ENCODE results near the gene ZNF438. TPM values are rescaled to one million over a fixed set of nuclear protein-coding genes. Genes with fewer than 3 reads are reported as not detected.

Gene ZNF438
- total and polyA plus RNA-seq, 4 donors: 7.8 to 19.2 (median 10.2) TPM

DNA sequence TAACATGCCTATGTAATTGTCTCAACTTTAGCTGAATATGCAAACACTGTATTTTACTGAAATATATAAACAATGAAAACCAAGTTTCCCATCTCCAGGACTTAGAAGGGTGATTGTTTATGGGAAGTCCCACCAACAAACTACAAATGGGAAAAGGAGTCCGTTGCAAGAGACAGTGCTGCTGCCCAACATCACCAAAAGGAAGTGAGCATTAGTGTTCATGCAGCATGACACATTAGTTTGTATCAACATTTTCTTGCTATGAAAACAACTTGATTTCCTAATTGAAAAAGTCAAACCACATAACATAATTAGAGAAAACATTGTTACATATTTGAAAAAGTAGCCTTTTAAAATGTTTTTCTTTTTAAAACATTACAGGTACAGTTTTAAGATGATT lies 138.5 kb downstream of the ZNF438 start:
- 18 to 45% methylated on average over 1 of the region's 1 CpG for WGBS, 2 donors
- TF ChIP-seq, protein P1, sequence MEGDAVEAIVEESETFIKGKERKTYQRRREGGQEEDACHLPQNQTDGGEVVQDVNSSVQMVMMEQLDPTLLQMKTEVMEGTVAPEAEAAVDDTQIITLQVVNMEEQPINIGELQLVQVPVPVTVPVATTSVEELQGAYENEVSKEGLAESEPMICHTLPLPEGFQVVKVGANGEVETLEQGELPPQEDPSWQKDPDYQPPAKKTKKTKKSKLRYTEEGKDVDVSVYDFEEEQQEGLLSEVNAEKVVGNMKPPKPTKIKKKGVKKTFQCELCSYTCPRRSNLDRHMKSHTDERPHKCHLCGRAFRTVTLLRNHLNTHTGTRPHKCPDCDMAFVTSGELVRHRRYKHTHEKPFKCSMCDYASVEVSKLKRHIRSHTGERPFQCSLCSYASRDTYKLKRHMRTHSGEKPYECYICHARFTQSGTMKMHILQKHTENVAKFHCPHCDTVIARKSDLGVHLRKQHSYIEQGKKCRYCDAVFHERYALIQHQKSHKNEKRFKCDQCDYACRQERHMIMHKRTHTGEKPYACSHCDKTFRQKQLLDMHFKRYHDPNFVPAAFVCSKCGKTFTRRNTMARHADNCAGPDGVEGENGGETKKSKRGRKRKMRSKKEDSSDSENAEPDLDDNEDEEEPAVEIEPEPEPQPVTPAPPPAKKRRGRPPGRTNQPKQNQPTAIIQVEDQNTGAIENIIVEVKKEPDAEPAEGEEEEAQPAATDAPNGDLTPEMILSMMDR (IDR thresholded peaks at IDR 0.05; ENCODE audit: control extremely low read depth, extremely low read depth): no peak

GRCh38 chr10:30887839-30888238 lies 143.8 kb downstream of the ZNF438 start:
- H3K4me3 ChIP-seq: no peak overlapping the region
- no peak for ATAC-seq (ENCODE audit: insufficient read depth, low FRiP score)
- no peak for DNase-seq
- H3K9ac ChIP-seq (ENCODE audit: insufficient read depth in 1 of 2, low read length in 2 of 2): no peak overlapping the region
- TF ChIP-seq, protein P1 (IDR thresholded peaks at IDR 0.05; ENCODE audit: control extremely low read depth, extremely low read depth): no peak
- H3K27me3 ChIP-seq (ENCODE audit: control insufficient read depth in 3 of 3, insufficient read depth in 3 of 3, low read length in 2 of 3): no peaks in the 10 kb centered on the region
- no peaks in the 10 kb centered on the region for H3K4me1 ChIP-seq (ENCODE audit: control insufficient read depth in 5 of 5, insufficient read depth in 5 of 5, low read length in 5 of 5)
- 96 to 97% methylated on average over 1 of the region's 1 CpG for WGBS, 2 donors
- no peaks in the 10 kb centered on the region for H3K9me3 ChIP-seq (ENCODE audit: control insufficient read depth in 4 of 4, insufficient read depth in 3 of 4, low read length in 3 of 4)
- H3K36me3 ChIP-seq (ENCODE audit: control insufficient read depth in 4 of 4, insufficient read depth in 4 of 4, low read length in 4 of 4): no peaks in the 10 kb centered on the region
- no peak overlapping the region for H3K27ac ChIP-seq (ENCODE audit: low read depth in 1 of 2, low read length in 1 of 2)

More for the DNA sequence above, 138.5 kb downstream of the ZNF438 start:
- no peaks in the 10 kb centered on the region for H3K27me3 ChIP-seq (ENCODE audit: control insufficient read depth in 3 of 3, insufficient read depth in 3 of 3, low read length in 2 of 3)
- no peaks in the 10 kb centered on the region for H3K9me3 ChIP-seq (ENCODE audit: control insufficient read depth in 4 of 4, insufficient read depth in 3 of 4, low read length in 3 of 4)
- DNase-seq (no peak), ATAC-seq (ENCODE audit: insufficient read depth, low FRiP score) (no peak)
- no peak overlapping the region for H3K27ac ChIP-seq (ENCODE audit: low read depth in 1 of 2, low read length in 1 of 2)
- H3K4me3 ChIP-seq: no peak overlapping the region
- no peaks in the 10 kb centered on the region for H3K4me1 ChIP-seq (ENCODE audit: control insufficient read depth in 5 of 5, insufficient read depth in 5 of 5, low read length in 5 of 5)
- no peak overlapping the region for H3K9ac ChIP-seq (ENCODE audit: insufficient read depth in 1 of 2, low read length in 2 of 2)
- peaks cover 0 to 4% (median 0%) of the 10 kb centered on the region in 4 donors for H3K36me3 ChIP-seq (ENCODE audit: control insufficient read depth in 4 of 4, insufficient read depth in 4 of 4, low read length in 4 of 4)

- no peak for ATAC-seq (ENCODE audit: insufficient read depth, low FRiP score)
- Histone ChIP-seq H3K4me1 (ENCODE audit: control insufficient read depth in 5 of 5, insufficient read depth in 5 of 5, low read length in 5 of 5) (peaks cover 0 to 4% (median 0%) of the 10 kb centered on the region in 5 donors), H3K27ac (ENCODE audit: low read depth in 1 of 2, low read length in 1 of 2) (no peak overlapping the region), H3K4me3 (no peak overlapping the region), H3K9ac (ENCODE audit: insufficient read depth in 1 of 2, low read length in 2 of 2) (no peak overlapping the region), H3K27me3 (ENCODE audit: control insufficient read depth in 3 of 3, insufficient read depth in 3 of 3, low read length in 2 of 3) (no peaks in the 10 kb centered on the region), H3K9me3 (ENCODE audit: control insufficient read depth in 4 of 4, insufficient read depth in 3 of 4, low read length in 3 of 4) (no peaks in the 10 kb centered on the region), H3K36me3 (ENCODE audit: control insufficient read depth in 4 of 4, insufficient read depth in 4 of 4, low read length in 4 of 4) (no peaks in the 10 kb centered on the region)
- TF ChIP-seq, protein P1 (IDR thresholded peaks at IDR 0.05; ENCODE audit: control extremely low read depth, extremely low read depth): no peak
- DNase-seq: no peak
Observed at GRCh38 chr10:30885423-30885822, 146.2 kb downstream of the ZNF438 start.

GRCh38 chr10:30883751-30884150 lies 147.9 kb downstream of the ZNF438 start:
- Histone ChIP-seq H3K27me3 (ENCODE audit: control insufficient read depth in 3 of 3, insufficient read depth in 3 of 3, low read length in 2 of 3) (no peaks in the 10 kb centered on the region), H3K4me3 (no peak overlapping the region), H3K27ac (ENCODE audit: low read depth in 1 of 2, low read length in 1 of 2) (no peak overlapping the region), H3K36me3 (ENCODE audit: control insufficient read depth in 4 of 4, insufficient read depth in 4 of 4, low read length in 4 of 4) (no peaks in the 10 kb centered on the region), H3K9ac (ENCODE audit: insufficient read depth in 1 of 2, low read length in 2 of 2) (no peak overlapping the region), H3K4me1 (ENCODE audit: control insufficient read depth in 5 of 5, insufficient read depth in 5 of 5, low read length in 5 of 5) (peaks cover 0 to 4% (median 0%) of the 10 kb centered on the region in 5 donors), H3K9me3 (ENCODE audit: control insufficient read depth in 4 of 4, insufficient read depth in 3 of 4, low read length in 3 of 4) (no peaks in the 10 kb centered on the region)
- ATAC-seq (ENCODE audit: insufficient read depth, low FRiP score) (no peak), DNase-seq (no peak)
- TF ChIP-seq, protein P1 (IDR thresholded peaks at IDR 0.05; ENCODE audit: control extremely low read depth, extremely low read depth): no peak
- 66 to 70% methylated on average over 4 of the region's 4 CpGs for WGBS, 2 donors

All from lung (tissue), 12 donors.